GM23248 (cell line): Measurements from ENCODE around the gene PACC1.

Source experiments
- EZH2 ChIP-seq: fragments of 200-600 bp; sonication (generic); IDR thresholded peaks from 2 replicates; pipeline ENCODE4 v1.6.1; 2018; ENCODE audit warnings: antibody characterized with exemption, mild to moderate bottlenecking; ENCODE audit not compliant: insufficient read depth, poor library complexity, severe bottlenecking
- EZH2phosphoT487 ChIP-seq: fragments of 200-600 bp; sonication (generic); IDR thresholded peaks from 2 replicates; pipeline ENCODE4 v1.6.1; 2018; ENCODE audit warnings: antibody characterized with exemption, moderate library complexity, mild to moderate bottlenecking, low read depth; ENCODE audit not compliant: insufficient read depth

- TF ChIP-seq EZH2phosphoT487 (no peak), EZH2 (no peak)
Observed at GRCh38 chr1:212437179-212437798, 22.6 kb upstream of the PACC1 start.
